B cell (primary cell): ENCODE results near the gene GRK5. TPM values are rescaled to one million over a fixed set of nuclear protein-coding genes. Genes with fewer than 3 reads are reported as not detected.

ENCODE experiments used
- ATAC-seq: fragments of 200-7000 bp; cut with Tn5 transposase; one replicate; pipeline ENCODE4 v1.10.0; 2021; ENCODE audit warnings: low read depth, mild to moderate bottlenecking, moderate number of reproducible peaks, moderate library complexity
- CTCF ChIA-PET: fragments of 350-600 bp; sonication (Branson Sonifier 250); formaldehyde crosslinking; loops from one replicate; lab custom pipeline; 2021; ENCODE audit warnings: antibody characterized with exemption, inconsistent platforms; lab: Charles Lee
- POLR2A ChIA-PET: fragments of 350-600 bp; sonication (Branson Sonifier 250); formaldehyde crosslinking; loops from one replicate; lab custom pipeline; 2021; ENCODE audit warnings: antibody characterized with exemption; lab: Charles Lee
- DNase-seq: peaks from one replicate; pipeline ENCODE4 v3.0.0; 2013
- H2AFZ ChIP-seq: 2 replicates; pipeline ENCODE4 v1.6.1; 2012; ENCODE audit warnings: mild to moderate bottlenecking, low read depth, low read length; ENCODE audit not compliant: insufficient read depth, poor library complexity, severe bottlenecking
- H3K27ac ChIP-seq, 2 donors: 1 replicate in 1 of 2; 2 replicates in 1 of 2; pipeline ENCODE4 v1.5.1; 2012 to 2013; ENCODE audit warnings: low read length in 2 of 2, mild to moderate bottlenecking in 2 of 2, moderate library complexity in 1 of 2
- H3K27me3 ChIP-seq, 4 experiments: fragments of 200-600 bp in 1 of 4; sonication (generic) in 1 of 4; replicated peaks in 1 of 4; 1 replicate in 2 of 4; 2 replicates in 2 of 4; pipeline versions ENCODE4 v1.6.1 to v1.7.0; 2013 to 2016; ENCODE audit warnings: low read length in 3 of 4, mild to moderate bottlenecking in 2 of 4, mixed read lengths in 1 of 4, moderate library complexity in 1 of 4; ENCODE audit not compliant: insufficient read depth in 4 of 4, control insufficient read depth in 3 of 4; ENCODE audit errors: control extremely low read depth in 1 of 4
- H3K36me3 ChIP-seq, 2 experiments: replicated peaks in 1 of 2; 1 replicate in 1 of 2; 2 replicates in 1 of 2; pipeline versions ENCODE4 v1.6.1 to v1.7.1; 2013; ENCODE audit warnings: low read length in 1 of 2; ENCODE audit not compliant: insufficient read depth in 2 of 2, control insufficient read depth in 1 of 2; ENCODE audit errors: control extremely low read depth in 1 of 2, extremely low read depth in 1 of 2
- H3K4me1 ChIP-seq, 2 donors: fragments of 200-600 bp in 1 of 2; sonication (generic) in 1 of 2; 1 replicate in 1 of 2; 2 replicates in 1 of 2; pipeline versions ENCODE4 v1.5.1 to v1.6.1; 2013 to 2017; ENCODE audit warnings: low read length in 2 of 2; ENCODE audit not compliant: control insufficient read depth in 2 of 2, insufficient read depth in 2 of 2
- H3K4me2 ChIP-seq: replicated peaks from 2 replicates; pipeline ENCODE3; 2012; ENCODE audit warnings: mild to moderate bottlenecking, low read depth, low read length; ENCODE audit not compliant: poor library complexity, severe bottlenecking
- H3K4me3 ChIP-seq, 5 experiments: fragments of 200-600 bp in 1 of 5; sonication (generic) in 1 of 5; 1 replicate in 3 of 5; 2 replicates in 2 of 5; pipeline versions ENCODE4 v1.5.1 to v1.7.0; 2011 to 2016; ENCODE audit warnings: low read length in 4 of 5, mild to moderate bottlenecking in 4 of 5, low read depth in 2 of 5, control low read depth in 1 of 5, moderate library complexity in 1 of 5; ENCODE audit not compliant: insufficient read depth in 1 of 5; ENCODE audit errors: control extremely low read depth in 1 of 5, extremely low read depth in 1 of 5
- H3K79me2 ChIP-seq: fragments of 200-600 bp; sonication (generic); one replicate; pipeline ENCODE4 v1.6.0; 2016; ENCODE audit warnings: low read length; ENCODE audit not compliant: control insufficient read depth, insufficient read depth
- H3K9ac ChIP-seq: fragments of 200-600 bp; sonication (generic); 2 replicates; pipeline ENCODE4 v1.6.1; 2017; ENCODE audit warnings: mild to moderate bottlenecking, low read length, moderate library complexity
- H3K9me3 ChIP-seq, 3 donors: one replicate each; pipeline versions ENCODE4 v1.6.1 to v1.7.1; 2013; ENCODE audit warnings: low read length in 2 of 3; ENCODE audit not compliant: control insufficient read depth in 2 of 3, insufficient read depth in 1 of 3; ENCODE audit errors: control extremely low read depth in 1 of 3
- H4K20me1 ChIP-seq: 2 replicates; pipeline ENCODE4 v1.6.0; 2012; ENCODE audit warnings: mild to moderate bottlenecking, low read length; ENCODE audit not compliant: insufficient read depth, control insufficient read depth, poor library complexity, severe bottlenecking
- H3K27ac Mint-ChIP-seq: one replicate; pipeline ENCODE4 v1.8.0; 2021; ENCODE audit warnings: mixed read lengths
- H3K27me3 Mint-ChIP-seq: one replicate; pipeline ENCODE4 v1.8.0; 2021; ENCODE audit warnings: mixed read lengths
- H3K4me1 Mint-ChIP-seq: one replicate; pipeline ENCODE4 v1.8.0; 2021; ENCODE audit warnings: mixed read lengths
- H3K4me3 Mint-ChIP-seq: one replicate; pipeline ENCODE4 v1.8.0; 2021; ENCODE audit warnings: mixed read lengths
- H3K9me3 Mint-ChIP-seq: one replicate; pipeline ENCODE4 v1.8.0; 2022; ENCODE audit warnings: mixed read lengths; ENCODE audit not compliant: insufficient read depth
- EZH2 ChIP-seq: IDR thresholded peaks from 2 replicates; pipeline ENCODE4 v1.6.1; 2012; ENCODE audit warnings: borderline replicate concordance, low read depth, mild to moderate bottlenecking, moderate library complexity, low read length; ENCODE audit not compliant: insufficient read depth, poor library complexity, severe bottlenecking
- WGBS: methylation state at CpG from one replicate; pipeline ENCODE4 v1.1.5; 2013; ENCODE audit warnings: missing lambda C conversion rate; ENCODE audit not compliant: insufficient coverage; 5-methylcytosine and 5-hydroxymethylcytosine counted together
- intact Hi-C: fragments of 100-400 bp; cut with micrococcal nuclease; formaldehyde crosslinking; loops from one replicate; pipeline ENCODE4 v1.10.0; 2022
- polyA plus RNA-seq: library from polyadenylated mRNA; depleted of rRNA; stranded (reverse); fragments of >200 nt; gene quantifications from 2 replicates; pipeline ENCODE4 v1.2.3, GENCODE V29; 2012
- total RNA-seq, 2 donors: library from RNA; stranded (reverse); fragments of 120-200 nt in 1 of 2; gene quantifications; 1 replicate in 1 of 2; 2 replicates in 1 of 2; pipeline versions ENCODE4 v1.2.3 to v1.2.4, GENCODE V29; 2013 to 2022
- TF ChIP-seq, protein P1 (sequence below): fragments of 200-600 bp; IDR thresholded peaks from one replicate; pipeline ENCODE4 v1.8.0; 2022; ENCODE audit warnings: antibody characterized with exemption, mild to moderate bottlenecking

The GRK5 gene
- total and polyA plus RNA-seq, 2 donors (not counting 1 experiment from before 2014, with no cell fraction given), result 21.9 to 54.8 TPM

DNA sequence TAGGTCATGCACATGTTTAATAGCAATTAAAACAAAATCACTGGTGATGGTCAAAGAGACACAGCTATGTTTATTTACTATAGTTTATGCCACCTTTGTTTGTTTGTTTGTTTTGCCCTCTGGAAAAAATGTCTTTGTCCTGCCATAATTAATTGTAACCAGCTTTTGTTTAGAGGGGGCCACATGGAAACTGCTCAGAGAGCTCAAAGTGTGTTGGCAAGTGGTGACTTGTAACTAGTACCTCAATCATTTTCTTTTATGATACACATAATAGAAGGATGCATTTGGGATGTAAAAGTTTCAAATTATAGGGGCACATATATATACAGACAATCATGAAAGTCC is 40.2 kb downstream of the GRK5 start:
- Histone ChIP-seq H3K27ac (no peak overlapping the region), H2AFZ (no peak overlapping the region), H3K9ac (no peak overlapping the region), H4K20me1 (peaks cover 34% of the 10 kb centered on the region), H3K79me2 (peaks cover 87% of the 10 kb centered on the region), H3K36me3 (no peaks in the 10 kb centered on the region), H3K4me1 (peaks cover 0 to 6% of the 10 kb centered on the region in 2 donors), H3K9me3 (peaks cover 0 to 4% (median 0%) of the 10 kb centered on the region in 3 donors), H3K27me3 (no peaks in the 10 kb centered on the region), H3K4me3 (no peak overlapping the region), H3K4me2 (no peak overlapping the region)
- ATAC-seq (no peak), DNase-seq (no peak)
- TF ChIP-seq, protein P1, sequence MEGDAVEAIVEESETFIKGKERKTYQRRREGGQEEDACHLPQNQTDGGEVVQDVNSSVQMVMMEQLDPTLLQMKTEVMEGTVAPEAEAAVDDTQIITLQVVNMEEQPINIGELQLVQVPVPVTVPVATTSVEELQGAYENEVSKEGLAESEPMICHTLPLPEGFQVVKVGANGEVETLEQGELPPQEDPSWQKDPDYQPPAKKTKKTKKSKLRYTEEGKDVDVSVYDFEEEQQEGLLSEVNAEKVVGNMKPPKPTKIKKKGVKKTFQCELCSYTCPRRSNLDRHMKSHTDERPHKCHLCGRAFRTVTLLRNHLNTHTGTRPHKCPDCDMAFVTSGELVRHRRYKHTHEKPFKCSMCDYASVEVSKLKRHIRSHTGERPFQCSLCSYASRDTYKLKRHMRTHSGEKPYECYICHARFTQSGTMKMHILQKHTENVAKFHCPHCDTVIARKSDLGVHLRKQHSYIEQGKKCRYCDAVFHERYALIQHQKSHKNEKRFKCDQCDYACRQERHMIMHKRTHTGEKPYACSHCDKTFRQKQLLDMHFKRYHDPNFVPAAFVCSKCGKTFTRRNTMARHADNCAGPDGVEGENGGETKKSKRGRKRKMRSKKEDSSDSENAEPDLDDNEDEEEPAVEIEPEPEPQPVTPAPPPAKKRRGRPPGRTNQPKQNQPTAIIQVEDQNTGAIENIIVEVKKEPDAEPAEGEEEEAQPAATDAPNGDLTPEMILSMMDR, result no peak
- TF ChIP-seq EZH2, result no peak
- Mint-ChIP-seq H3K4me3 (no peak overlapping the region), H3K9me3 (no peaks in the 10 kb centered on the region), H3K27me3 (no peaks in the 10 kb centered on the region), H3K27ac (no peak overlapping the region), H3K4me1 (peaks cover 31% of the 10 kb centered on the region)
- POLR2A ChIA-PET, result no interaction called here
- intact Hi-C loops, result loop anchor here (5.0 kb wide), 1 partner anchor 35 kb away; no protein-coding TSS in a partner anchor
- CTCF ChIA-PET, result interaction anchor here (1.1 to 1.5 kb wide), 2 partner anchors 8 to 38 kb away, joined by 3 read pairs; no protein-coding TSS in a partner anchor

GRCh38 chr10:119248184-119248583 is 40.8 kb downstream of the GRK5 start:
- no peaks in the 10 kb centered on the region for H3K9me3 ChIP-seq
- no peak overlapping the region for H2AFZ ChIP-seq
- Mint-ChIP-seq H3K27me3 (no peaks in the 10 kb centered on the region), H3K9me3 (no peaks in the 10 kb centered on the region), H3K4me3 (no peak overlapping the region), H3K4me1 (peaks cover 34% of the 10 kb centered on the region), H3K27ac (no peak overlapping the region)
- H3K4me2 ChIP-seq, result no peak overlapping the region
- peaks cover 32% of the 10 kb centered on the region for H4K20me1 ChIP-seq
- no peak overlapping the region for H3K4me3 ChIP-seq
- H3K4me1 ChIP-seq, result peaks cover 0 to 4% of the 10 kb centered on the region in 2 donors
- H3K27me3 ChIP-seq, result no peaks in the 10 kb centered on the region
- TF ChIP-seq EZH2, result no peak
- TF ChIP-seq, protein P1, result no peak
- H3K79me2 ChIP-seq, result peaks cover 87% of the 10 kb centered on the region
- WGBS, result no CpG with 5 or more reads among the region's 3 CpGs
- POLR2A ChIA-PET, result no interaction called here
- no peaks in the 10 kb centered on the region for H3K36me3 ChIP-seq
- ATAC-seq, result no peak
- H3K27ac ChIP-seq, result no peak overlapping the region
- intact Hi-C loops, result loop anchor here (5.0 kb wide), 1 partner anchor 36 kb away; no protein-coding TSS in a partner anchor
- CTCF ChIA-PET, result interaction anchor here (1.0 kb wide), 1 partner anchor 42 kb away, joined by 4 read pairs; no protein-coding TSS in a partner anchor
- no peak for DNase-seq
- no peak overlapping the region for H3K9ac ChIP-seq
